ENCODE measurements around the gene MRTFB.

The MRTFB gene

DNA sequence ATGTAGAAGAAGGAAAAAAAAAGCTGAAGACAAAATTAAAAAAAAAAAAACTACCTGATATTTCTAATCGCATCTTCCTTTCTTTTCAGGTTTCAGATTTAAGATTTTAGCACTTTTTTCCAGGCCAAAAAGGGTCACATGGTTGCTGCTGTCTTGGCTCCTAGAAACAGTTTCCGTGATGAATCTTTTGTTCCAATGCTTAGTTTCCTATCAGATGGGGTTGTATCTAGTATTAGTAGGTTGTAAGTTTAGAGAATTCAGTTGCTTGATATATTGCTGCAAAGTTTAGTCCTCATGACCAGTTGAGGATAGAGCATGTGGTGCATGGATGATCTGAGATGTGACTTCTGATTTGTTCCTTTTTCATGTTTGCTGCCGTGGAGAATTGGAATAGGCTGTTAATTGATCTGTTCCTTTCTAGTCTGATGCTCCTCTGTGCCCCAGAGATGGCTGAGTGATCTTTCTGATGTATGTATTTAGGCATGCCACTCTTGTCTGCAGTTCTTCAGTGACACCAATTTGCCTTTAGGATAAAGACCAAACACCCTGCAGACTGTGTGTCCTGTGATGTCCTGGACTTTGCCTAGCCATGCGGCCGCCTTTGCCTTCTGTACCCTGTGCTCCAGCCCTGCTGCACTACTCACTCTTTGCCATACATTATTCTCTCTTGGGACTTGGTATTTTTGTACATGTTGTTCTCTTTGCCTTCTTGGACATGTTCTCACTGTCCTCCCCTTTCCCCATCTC, 94.0 kb downstream of the MRTFB start:
- DNase-seq (ENCODE audit: low read depth in 1 of 2, low spot score in 1 of 2), result no peak
- H3K4me3 ChIP-seq (replicated peaks; ENCODE audit: insufficient read depth, low read length), result no peak overlapping the region
- H3K27ac ChIP-seq (replicated peaks), result no peak overlapping the region
- H3K27me3 ChIP-seq (ENCODE audit: insufficient read depth, poor library complexity, severe bottlenecking), result no peaks in the 10 kb centered on the region
- TF ChIP-seq GABPA (IDR thresholded peaks at IDR 0.05; ENCODE audit: low read depth) (no peak), SPI1 (IDR thresholded peaks at IDR 0.05; ENCODE audit: borderline replicate concordance, low read depth) (no peak), POLR2AphosphoS5 (IDR thresholded peaks at IDR 0.05; ENCODE audit: low read depth) (no peak), CTCF (IDR thresholded peaks at IDR 0.05; ENCODE audit: insufficient read depth, low read length) (no peak), REST (IDR thresholded peaks at IDR 0.05; ENCODE audit: insufficient replicate concordance, low read depth) (no peak)

- no peak overlapping the region for H3K27ac ChIP-seq (replicated peaks)
- no peaks in the 10 kb centered on the region for H3K27me3 ChIP-seq (ENCODE audit: insufficient read depth, poor library complexity, severe bottlenecking)
- no peak overlapping the region for H3K4me3 ChIP-seq (replicated peaks; ENCODE audit: insufficient read depth, low read length)
- TF ChIP-seq POLR2AphosphoS5 (IDR thresholded peaks at IDR 0.05; ENCODE audit: low read depth) (no peak), CTCF (IDR thresholded peaks at IDR 0.05; ENCODE audit: insufficient read depth, low read length) (no peak), REST (IDR thresholded peaks at IDR 0.05; ENCODE audit: insufficient replicate concordance, low read depth) (no peak), SPI1 (IDR thresholded peaks at IDR 0.05; ENCODE audit: borderline replicate concordance, low read depth) (no peak), GABPA (IDR thresholded peaks at IDR 0.05; ENCODE audit: low read depth) (no peak)
- DNase-seq (ENCODE audit: low read depth in 1 of 2, low spot score in 1 of 2), result no peak
Observed at GRCh38 chr16:14168146-14168545, 97.0 kb downstream of the MRTFB start.

DNA sequence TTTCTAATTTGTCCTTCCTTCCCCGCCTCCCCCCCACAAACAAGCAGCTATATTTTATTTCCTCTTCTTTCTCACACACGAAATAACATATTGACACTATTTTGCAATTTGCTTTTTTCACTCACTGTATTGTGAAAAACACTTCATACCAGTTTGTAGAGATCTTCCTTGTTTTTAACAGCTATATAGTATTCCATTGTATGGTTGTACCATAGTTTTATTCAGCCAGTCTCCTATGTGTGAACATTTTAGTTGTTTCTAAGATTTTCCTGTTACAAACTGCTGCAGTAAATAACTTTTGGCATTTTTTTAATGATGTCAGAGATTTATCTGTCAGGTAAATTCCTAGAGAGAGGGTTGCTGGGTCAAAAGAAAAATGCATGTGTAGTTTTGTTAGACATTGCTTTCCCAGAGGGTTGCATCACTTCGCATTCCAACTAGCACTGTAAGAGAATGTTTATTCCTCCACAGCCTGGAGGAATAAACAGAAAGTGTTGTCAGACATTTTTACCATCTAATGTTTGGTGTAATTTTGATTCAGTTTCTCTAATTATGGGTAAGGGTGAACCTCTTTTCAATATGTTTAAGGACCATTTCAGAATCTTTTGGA, 101.2 kb downstream of the MRTFB start:
- no peak for DNase-seq (ENCODE audit: low read depth in 1 of 2, low spot score in 1 of 2)
- no peak overlapping the region for H3K4me3 ChIP-seq (replicated peaks; ENCODE audit: insufficient read depth, low read length)
- H3K27me3 ChIP-seq (ENCODE audit: insufficient read depth, poor library complexity, severe bottlenecking), result no peaks in the 10 kb centered on the region
- TF ChIP-seq POLR2AphosphoS5 (IDR thresholded peaks at IDR 0.05; ENCODE audit: low read depth) (no peak), REST (IDR thresholded peaks at IDR 0.05; ENCODE audit: insufficient replicate concordance, low read depth) (no peak), GABPA (IDR thresholded peaks at IDR 0.05; ENCODE audit: low read depth) (no peak), CTCF (IDR thresholded peaks at IDR 0.05; ENCODE audit: insufficient read depth, low read length) (no peak), SPI1 (IDR thresholded peaks at IDR 0.05; ENCODE audit: borderline replicate concordance, low read depth) (no peak)
- H3K27ac ChIP-seq (replicated peaks), result no peak overlapping the region

All from HL-60 (cell line).